Activated T-helper 2 cell treated with anti-CD3 and anti-CD28 coated beads, Interferon-gamma antibody, Interleukin-2, Interleukin-4, amounts not matched to agents 10 μg/mL and 5 μg/mL and 100 μg/mL, durations not matched to agents 14 hours and 24 hours and 36 hours (primary cell): ENCODE measurements around the gene AFG1L. TPM values are rescaled to one million over a fixed set of nuclear protein-coding genes. Genes with fewer than 3 reads are reported as not detected.

ENCODE experiments used
- DNase-seq: peaks from one replicate; pipeline ENCODE4 v3.0.0; 2021; ENCODE audit warnings: low spot score
- H3K27ac Mint-ChIP-seq: one replicate; pipeline ENCODE4 v1.8.0; 2021; ENCODE audit warnings: mixed read lengths
- H3K27me3 Mint-ChIP-seq: one replicate; pipeline ENCODE4 v1.8.0; 2021; ENCODE audit warnings: low read depth, mixed read lengths
- H3K36me3 Mint-ChIP-seq: one replicate; pipeline ENCODE4 v1.8.0; 2021; ENCODE audit warnings: low read depth, mixed read lengths
- H3K4me1 Mint-ChIP-seq: one replicate; pipeline ENCODE4 v1.8.0; 2021; ENCODE audit warnings: low read depth, mixed read lengths
- H3K4me3 Mint-ChIP-seq: one replicate; pipeline ENCODE4 v1.8.0; 2021; ENCODE audit warnings: low read depth, mild to moderate bottlenecking, moderate library complexity, mixed read lengths
- H3K9me3 Mint-ChIP-seq: one replicate; pipeline ENCODE4 v1.8.0; 2021; ENCODE audit warnings: mixed read lengths
- intact Hi-C: fragments of 100-400 bp; cut with micrococcal nuclease; formaldehyde crosslinking; loops from one replicate; pipeline ENCODE4 v1.15.1; 2023
- total RNA-seq: library from RNA; stranded (reverse); gene quantifications from 2 replicates; pipeline ENCODE4 v1.2.3, GENCODE V29; 2022

The AFG1L gene
- total RNA-seq, 1 donor from 2014 or later: 4.7 TPM

DNA sequence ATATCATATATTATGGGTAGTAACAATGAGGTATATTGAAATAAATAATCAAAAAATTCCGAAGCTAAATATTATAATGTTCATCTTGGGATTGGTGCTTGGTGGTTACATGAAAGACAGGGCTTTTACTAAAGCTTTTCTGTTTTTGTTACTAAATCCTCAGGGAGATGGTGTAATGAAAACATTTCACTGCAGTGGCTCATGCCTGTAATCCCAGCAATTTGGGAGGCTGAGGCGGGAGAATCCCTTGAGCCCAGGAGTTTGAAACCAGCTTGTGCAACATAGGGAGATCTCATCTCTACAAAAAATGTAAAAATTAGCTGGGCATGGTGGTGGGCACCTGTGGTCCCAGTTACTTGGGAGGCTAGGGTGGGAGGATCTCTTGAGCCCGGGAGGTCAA, 42.9 kb downstream of the AFG1L start:
- H3K36me3 Mint-ChIP-seq: no peaks in the 10 kb centered on the region
- no peak overlapping the region for H3K4me3 Mint-ChIP-seq
- no peak for DNase-seq
- H3K9me3 Mint-ChIP-seq: no peaks in the 10 kb centered on the region
- no peak overlapping the region for H3K27ac Mint-ChIP-seq
- H3K4me1 Mint-ChIP-seq: no peaks in the 10 kb centered on the region
- intact Hi-C loops: no loop called here
- H3K27me3 Mint-ChIP-seq: no peaks in the 10 kb centered on the region

DNA sequence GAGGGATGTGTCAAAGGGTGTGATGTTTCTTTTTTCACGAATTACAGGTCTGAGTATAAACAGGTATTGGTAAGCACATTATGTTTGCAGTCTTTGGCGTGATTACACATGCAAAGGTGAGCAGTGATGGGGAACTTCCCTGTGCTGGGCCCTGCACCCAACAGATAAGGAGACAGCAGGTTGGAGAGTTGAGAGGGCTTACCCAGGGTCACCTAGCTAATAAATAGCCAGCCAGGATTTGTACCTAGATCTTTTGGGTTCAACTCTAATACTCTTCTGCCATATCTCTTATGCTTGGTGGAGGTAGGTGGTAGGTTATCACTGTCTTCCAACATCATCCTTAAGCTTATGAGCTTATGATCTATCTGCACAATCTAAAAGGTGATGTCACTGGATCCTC, 46.5 kb downstream of the AFG1L start:
- H3K4me3 Mint-ChIP-seq: no peak overlapping the region
- H3K4me1 Mint-ChIP-seq: peaks cover 4% of the 10 kb centered on the region
- intact Hi-C loops: no loop called here
- no peaks in the 10 kb centered on the region for H3K9me3 Mint-ChIP-seq
- H3K27ac Mint-ChIP-seq: no peak overlapping the region
- no peaks in the 10 kb centered on the region for H3K36me3 Mint-ChIP-seq
- no peaks in the 10 kb centered on the region for H3K27me3 Mint-ChIP-seq
- DNase-seq: no peak

DNA sequence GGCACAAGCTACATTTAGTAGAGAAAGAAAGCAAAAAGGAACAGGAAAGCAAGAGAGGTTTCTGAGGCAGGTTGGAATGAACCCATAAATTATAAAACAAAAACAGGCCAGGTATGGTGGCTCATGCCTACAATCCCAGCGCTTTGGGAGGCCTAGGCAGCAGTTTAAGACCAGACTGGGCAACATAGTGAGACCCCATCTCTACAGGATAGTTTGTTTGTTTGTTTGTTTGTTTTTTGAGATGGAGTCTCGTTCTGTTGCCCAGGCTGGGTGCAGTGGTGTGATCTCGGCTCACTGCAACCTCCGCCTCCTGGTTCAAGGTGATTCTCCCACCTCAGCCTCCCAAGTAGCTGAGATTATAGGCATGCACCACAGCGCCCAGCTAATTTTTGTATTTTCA, 49.0 kb downstream of the AFG1L start:
- peaks cover 20% of the 10 kb centered on the region for H3K4me1 Mint-ChIP-seq
- H3K9me3 Mint-ChIP-seq: peaks cover 13% of the 10 kb centered on the region
- no peak overlapping the region for H3K4me3 Mint-ChIP-seq
- H3K27me3 Mint-ChIP-seq: no peaks in the 10 kb centered on the region
- H3K27ac Mint-ChIP-seq: no peak overlapping the region
- DNase-seq: no peak
- intact Hi-C loops: no loop called here
- H3K36me3 Mint-ChIP-seq: peaks cover 16% of the 10 kb centered on the region

DNA sequence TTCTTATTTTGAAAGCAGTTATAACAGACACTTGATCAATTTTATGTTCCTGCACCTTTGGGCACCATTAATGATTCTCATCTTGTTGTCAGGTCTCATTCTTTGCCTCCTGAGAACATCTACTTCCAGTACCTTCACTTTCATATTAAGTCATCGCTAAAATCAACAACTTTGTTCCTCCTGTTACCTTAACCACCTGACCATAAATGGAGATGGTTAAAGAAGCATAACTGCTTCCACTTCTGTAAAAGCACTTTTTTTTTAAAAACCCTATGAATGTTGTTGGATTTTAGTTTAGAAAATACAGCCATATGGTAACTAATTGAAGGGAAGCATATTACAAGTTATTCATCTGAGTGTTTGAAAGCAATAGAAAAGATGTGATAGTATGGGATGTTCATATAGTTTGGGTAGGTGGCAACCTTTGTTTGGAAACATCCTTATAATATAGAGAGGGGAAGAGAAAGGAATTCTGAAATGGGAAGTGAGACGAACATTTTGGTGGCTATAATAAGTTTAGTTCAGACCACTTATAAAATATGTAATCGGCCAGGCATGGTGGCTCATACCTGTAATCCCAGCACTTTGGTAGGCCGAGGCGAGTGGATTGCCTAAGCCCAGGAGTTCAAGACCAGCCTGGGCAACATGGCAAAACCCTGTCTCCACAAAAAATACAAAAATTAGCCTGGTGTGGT, 53.9 kb downstream of the AFG1L start:
- no peaks in the 10 kb centered on the region for H3K27me3 Mint-ChIP-seq
- peaks cover 13% of the 10 kb centered on the region for H3K9me3 Mint-ChIP-seq
- peaks cover 17% of the 10 kb centered on the region for H3K36me3 Mint-ChIP-seq
- peaks cover 22% of the 10 kb centered on the region for H3K4me1 Mint-ChIP-seq
- H3K27ac Mint-ChIP-seq: peak overlapping the region; percentile 65
- intact Hi-C loops: no loop called here
- peak overlapping the region; percentile 39 for H3K4me3 Mint-ChIP-seq
- no peak for DNase-seq

DNA sequence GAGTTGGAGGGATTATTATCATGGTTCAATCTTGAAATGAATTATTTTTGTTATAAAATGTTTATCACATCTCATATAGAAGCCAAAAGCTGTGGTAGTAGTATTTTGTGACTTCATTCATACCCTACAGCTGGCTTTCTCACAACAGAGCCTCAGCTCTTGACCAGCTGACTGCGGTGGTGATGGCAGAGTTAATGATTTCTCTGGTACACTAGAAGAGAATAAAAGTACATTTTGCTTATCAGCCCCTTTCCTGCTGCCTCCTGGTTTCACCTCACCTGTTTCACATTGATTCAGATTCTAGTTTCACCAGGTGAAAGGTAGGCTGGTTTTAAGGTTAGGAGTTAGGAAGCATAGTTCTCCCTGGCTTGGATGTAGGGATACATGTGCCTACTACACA, 55.7 kb downstream of the AFG1L start:
- peaks cover 13% of the 10 kb centered on the region for H3K9me3 Mint-ChIP-seq
- intact Hi-C loops: no loop called here
- no peaks in the 10 kb centered on the region for H3K27me3 Mint-ChIP-seq
- no peak overlapping the region for H3K4me3 Mint-ChIP-seq
- H3K4me1 Mint-ChIP-seq: peaks cover 24% of the 10 kb centered on the region
- H3K36me3 Mint-ChIP-seq: peaks cover 17% of the 10 kb centered on the region
- no peak for DNase-seq
- no peak overlapping the region for H3K27ac Mint-ChIP-seq

DNA sequence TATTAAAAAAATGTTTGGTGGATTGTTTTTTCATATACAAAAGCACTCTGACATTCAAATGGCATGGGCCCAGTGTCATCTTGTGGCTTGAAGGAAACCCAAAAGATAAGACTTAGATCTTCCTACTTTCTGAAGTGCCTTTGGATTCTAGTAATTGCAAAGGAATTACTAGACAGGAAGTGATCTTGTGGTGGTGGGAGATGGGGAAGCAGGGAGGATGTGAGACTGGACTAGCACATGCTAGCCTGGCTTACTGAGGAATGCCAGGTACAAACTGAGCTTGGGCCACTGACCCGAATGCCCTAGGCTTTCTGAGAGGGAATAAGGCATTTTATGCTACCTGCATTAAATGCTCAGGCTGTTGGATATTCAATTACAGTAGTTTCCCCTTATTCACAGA, 59.0 kb downstream of the AFG1L start:
- H3K27ac Mint-ChIP-seq: no peak overlapping the region
- no peak overlapping the region for H3K4me3 Mint-ChIP-seq
- H3K9me3 Mint-ChIP-seq: peaks cover under 1% of the 10 kb centered on the region
- H3K36me3 Mint-ChIP-seq: peaks cover 2% of the 10 kb centered on the region
- peaks cover 4% of the 10 kb centered on the region for H3K4me1 Mint-ChIP-seq
- intact Hi-C loops: no loop called here
- H3K27me3 Mint-ChIP-seq: no peaks in the 10 kb centered on the region
- DNase-seq: no peak

DNA sequence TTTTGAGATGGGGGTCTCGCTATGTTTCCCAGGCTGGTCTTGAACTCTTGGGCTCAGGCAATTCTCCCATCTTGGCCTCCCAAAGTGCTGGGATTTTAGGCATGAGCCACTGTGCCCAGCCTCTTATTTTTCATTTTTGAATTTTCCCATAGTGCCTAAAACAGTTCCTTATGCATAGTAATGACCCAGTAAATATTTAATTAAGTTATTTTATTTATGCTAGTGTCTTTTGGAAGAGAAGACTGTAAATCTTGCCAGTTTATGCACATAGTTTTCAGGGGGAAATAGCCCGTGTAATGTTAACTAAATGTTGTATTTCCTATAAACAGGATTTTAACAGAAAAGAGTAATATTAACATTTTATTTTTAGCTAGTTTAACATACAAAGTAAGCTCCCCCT, 60.3 kb downstream of the AFG1L start:
- Mint-ChIP-seq H3K4me3 (no peak overlapping the region), H3K9me3 (no peaks in the 10 kb centered on the region), H3K36me3 (no peaks in the 10 kb centered on the region), H3K27me3 (no peaks in the 10 kb centered on the region), H3K27ac (no peak overlapping the region), H3K4me1 (peaks cover 3% of the 10 kb centered on the region)
- no peak for DNase-seq
- intact Hi-C loops: no loop called here

DNA sequence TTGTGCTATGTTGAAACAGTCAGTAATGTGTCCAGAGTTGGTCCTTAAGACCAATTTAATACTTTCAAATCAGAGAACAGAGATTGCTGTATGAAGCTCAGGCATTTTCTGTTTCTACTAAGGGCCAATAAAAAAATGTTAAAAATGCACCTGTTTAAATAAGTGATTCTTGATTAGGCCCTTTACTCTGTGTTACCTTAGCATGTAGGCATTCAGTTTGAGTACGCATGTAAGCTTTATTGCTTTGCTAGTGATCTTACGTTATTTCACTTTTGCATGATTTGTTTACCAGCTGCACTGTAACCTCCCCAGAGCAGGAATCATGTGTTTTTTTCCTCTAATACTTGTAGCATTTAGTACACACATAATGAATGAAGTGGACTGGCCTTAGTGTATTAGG, 61.0 kb downstream of the AFG1L start:
- intact Hi-C loops: no loop called here
- no peaks in the 10 kb centered on the region for H3K36me3 Mint-ChIP-seq
- no peak for DNase-seq
- no peak overlapping the region for H3K27ac Mint-ChIP-seq
- no peaks in the 10 kb centered on the region for H3K27me3 Mint-ChIP-seq
- no peaks in the 10 kb centered on the region for H3K9me3 Mint-ChIP-seq
- H3K4me1 Mint-ChIP-seq: peaks cover 3% of the 10 kb centered on the region
- H3K4me3 Mint-ChIP-seq: no peak overlapping the region

DNA sequence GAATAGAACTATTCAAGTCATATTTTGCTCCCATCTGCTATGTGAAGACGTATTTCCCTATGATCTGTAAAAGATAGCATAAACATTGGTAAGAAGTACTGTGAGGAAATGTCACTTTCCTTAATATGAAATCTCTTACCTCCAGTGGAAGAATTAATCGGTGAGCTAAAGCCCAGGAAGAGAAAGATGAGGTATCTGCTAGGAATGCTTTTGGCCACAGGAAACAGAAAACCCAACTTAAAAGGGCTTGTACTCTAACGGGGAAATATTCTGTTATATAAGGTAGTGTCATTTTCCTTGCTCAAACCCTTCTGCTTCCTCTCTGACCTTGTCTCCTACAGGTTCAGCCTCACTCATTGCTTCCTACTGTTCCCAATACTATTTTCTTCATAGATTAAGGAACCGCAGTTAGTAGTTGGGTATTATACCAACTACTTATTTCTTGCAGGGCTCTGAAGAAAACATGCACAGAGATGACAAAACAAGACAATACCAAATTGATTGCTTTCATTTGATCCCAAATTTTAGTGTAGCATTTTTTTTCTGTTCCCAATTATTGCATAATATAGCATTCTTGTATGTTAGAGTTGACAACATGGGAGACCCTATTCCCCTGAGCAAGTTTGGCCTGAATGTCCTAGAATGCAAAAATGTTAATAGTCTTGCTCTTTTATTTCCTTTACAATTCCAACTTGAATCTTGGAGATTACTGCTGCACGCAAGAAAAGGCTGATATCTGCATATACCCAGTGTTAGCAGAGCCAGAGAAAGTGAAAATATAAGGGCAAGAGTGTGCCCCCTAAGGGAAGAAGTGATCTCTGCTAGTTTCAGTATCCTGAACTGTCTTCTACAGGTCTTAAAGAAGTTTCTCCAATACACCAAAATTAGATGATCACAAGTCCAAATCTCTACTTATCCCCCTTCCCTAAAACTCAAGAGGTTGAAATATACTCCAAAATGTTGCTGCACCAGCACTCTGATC, 65.3 kb downstream of the AFG1L start:
- no peak overlapping the region for H3K27ac Mint-ChIP-seq

DNA sequence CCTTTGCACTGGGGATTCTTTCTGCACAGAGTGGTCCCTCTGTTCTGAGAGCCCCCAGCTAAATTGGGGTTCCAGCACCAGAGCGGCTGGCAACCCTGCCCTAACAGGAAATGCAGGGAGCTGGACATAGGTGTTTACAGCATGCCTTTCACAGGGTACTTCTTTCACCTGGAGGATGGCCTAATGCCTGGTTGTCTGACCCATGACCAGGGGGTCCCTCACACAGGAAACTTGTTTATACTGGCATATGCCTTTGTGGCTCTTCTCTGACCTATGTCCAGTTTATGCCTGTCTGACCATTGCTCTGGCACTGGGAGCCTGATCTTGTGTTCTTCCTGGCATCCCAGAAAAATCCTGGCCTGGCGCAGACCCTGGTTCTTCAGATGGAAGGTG, 66.1 kb downstream of the AFG1L start:
- Mint-ChIP-seq H3K9me3 (no peaks in the 10 kb centered on the region), H3K4me3 (no peak overlapping the region), H3K36me3 (no peaks in the 10 kb centered on the region), H3K4me1 (no peaks in the 10 kb centered on the region), H3K27me3 (no peaks in the 10 kb centered on the region), H3K27ac (no peak overlapping the region)
- DNase-seq: no peak
- intact Hi-C loops: no loop called here

More for the DNA sequence above, 65.3 kb downstream of the AFG1L start:
- intact Hi-C loops: no loop called here
- Mint-ChIP-seq H3K4me3 (no peak overlapping the region), H3K36me3 (no peaks in the 10 kb centered on the region), H3K27me3 (no peaks in the 10 kb centered on the region), H3K9me3 (no peaks in the 10 kb centered on the region), H3K4me1 (no peaks in the 10 kb centered on the region)
- DNase-seq: no peak

DNA sequence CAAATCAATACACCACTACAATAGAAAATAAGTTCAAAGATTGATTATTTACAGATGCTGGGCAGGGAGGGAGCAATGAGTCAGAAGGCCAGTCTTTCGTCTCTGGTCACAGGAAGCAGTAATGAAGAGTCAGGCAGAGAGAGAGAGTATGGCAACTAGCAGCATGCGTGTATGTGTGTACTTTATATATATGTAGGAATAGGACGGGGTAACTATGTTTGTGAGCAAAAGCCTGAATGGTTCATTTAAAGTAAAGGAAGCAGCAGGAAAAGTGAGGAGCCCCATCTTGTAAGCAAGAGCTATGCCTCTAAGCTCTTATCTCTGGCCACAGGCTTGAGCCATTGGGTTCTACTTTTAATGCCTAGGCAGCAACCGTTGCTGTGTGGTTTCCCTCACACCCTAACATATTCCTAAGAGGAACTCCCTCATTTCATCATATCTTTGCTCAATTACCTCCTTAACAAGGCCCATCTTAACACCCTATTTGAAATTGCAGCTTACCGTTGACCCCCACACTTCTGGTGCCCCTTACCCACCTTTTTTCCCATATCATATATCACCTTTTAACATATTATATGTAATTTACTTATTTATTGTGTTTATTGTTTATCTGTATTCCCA, 66.6 kb downstream of the AFG1L start:
- intact Hi-C loops: no loop called here
- H3K4me3 Mint-ChIP-seq: no peak overlapping the region
- H3K4me1 Mint-ChIP-seq: no peaks in the 10 kb centered on the region
- no peaks in the 10 kb centered on the region for H3K36me3 Mint-ChIP-seq
- H3K27me3 Mint-ChIP-seq: no peaks in the 10 kb centered on the region
- no peak overlapping the region for H3K27ac Mint-ChIP-seq
- H3K9me3 Mint-ChIP-seq: no peaks in the 10 kb centered on the region
- no peak for DNase-seq

DNA sequence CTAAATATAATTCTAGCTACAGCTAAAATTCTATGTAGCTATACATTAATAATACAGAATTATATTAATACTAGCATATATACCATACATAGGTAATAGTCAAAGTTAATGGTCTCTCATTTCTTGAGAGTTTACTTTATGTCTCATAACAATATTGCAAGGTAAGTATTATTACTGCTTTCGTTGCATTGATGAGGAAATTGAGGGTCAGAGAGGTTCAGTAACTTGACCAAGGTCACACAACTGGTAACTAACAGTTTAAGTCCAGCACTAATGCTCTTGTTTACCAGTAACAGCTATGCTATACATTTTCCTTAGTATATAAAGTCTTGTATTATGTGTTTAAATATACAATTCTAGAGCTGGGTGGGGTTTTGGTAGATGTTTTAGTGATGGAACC, 67.6 kb downstream of the AFG1L start:
- intact Hi-C loops: no loop called here
- Mint-ChIP-seq H3K9me3 (no peaks in the 10 kb centered on the region), H3K36me3 (no peaks in the 10 kb centered on the region), H3K4me1 (no peaks in the 10 kb centered on the region), H3K4me3 (no peak overlapping the region), H3K27ac (no peak overlapping the region), H3K27me3 (no peaks in the 10 kb centered on the region)
- no peak for DNase-seq

DNA sequence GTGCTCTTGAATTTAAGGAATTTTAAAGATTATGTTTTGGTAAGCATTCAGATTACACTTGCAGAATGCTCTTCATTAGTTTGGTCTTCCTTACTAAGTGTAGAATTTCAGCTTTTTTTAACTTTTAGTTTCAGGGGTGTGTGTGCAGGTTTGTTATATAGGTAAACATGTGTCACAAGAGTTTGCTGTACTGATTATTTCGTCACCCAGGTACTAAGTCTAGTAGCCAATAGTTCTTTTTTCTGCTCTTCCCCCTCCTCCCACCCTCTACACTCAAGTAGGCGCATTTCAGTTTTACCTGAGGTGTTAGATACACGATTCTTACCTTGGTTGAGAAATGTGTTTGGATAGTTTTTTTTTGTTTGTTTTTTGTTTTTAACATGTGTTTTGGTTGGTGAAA, 68.3 kb downstream of the AFG1L start:
- intact Hi-C loops: no loop called here
- DNase-seq: no peak
- H3K36me3 Mint-ChIP-seq: no peaks in the 10 kb centered on the region

More for the DNA sequence above, 68.3 kb downstream of the AFG1L start:
- Mint-ChIP-seq H3K4me1 (no peaks in the 10 kb centered on the region), H3K27ac (no peak overlapping the region), H3K27me3 (no peaks in the 10 kb centered on the region), H3K4me3 (no peak overlapping the region), H3K9me3 (no peaks in the 10 kb centered on the region)
